B cell (primary cell): Measurements from ENCODE around the gene RND1. TPM values are rescaled to one million over a fixed set of nuclear protein-coding genes. Genes with fewer than 3 reads are reported as not detected.

ENCODE experiments used
- ATAC-seq: fragments of 200-7000 bp; cut with Tn5 transposase; one replicate; pipeline ENCODE4 v1.10.0; 2021; ENCODE audit warnings: low read depth, mild to moderate bottlenecking, moderate number of reproducible peaks, moderate library complexity
- CTCF ChIA-PET: fragments of 350-600 bp; sonication (Branson Sonifier 250); formaldehyde crosslinking; loops from one replicate; lab custom pipeline; 2021; ENCODE audit warnings: antibody characterized with exemption, inconsistent platforms; lab: Charles Lee
- POLR2A ChIA-PET: fragments of 350-600 bp; sonication (Branson Sonifier 250); formaldehyde crosslinking; loops from one replicate; lab custom pipeline; 2021; ENCODE audit warnings: antibody characterized with exemption; lab: Charles Lee
- DNase-seq: peaks from one replicate; pipeline ENCODE4 v3.0.0; 2013
- H2AFZ ChIP-seq: 2 replicates; pipeline ENCODE4 v1.6.1; 2012; ENCODE audit warnings: mild to moderate bottlenecking, low read depth, low read length; ENCODE audit not compliant: insufficient read depth, poor library complexity, severe bottlenecking
- H3K27ac ChIP-seq, 2 donors: 1 replicate in 1 of 2; 2 replicates in 1 of 2; pipeline ENCODE4 v1.5.1; 2012 to 2013; ENCODE audit warnings: low read length in 2 of 2, mild to moderate bottlenecking in 2 of 2, moderate library complexity in 1 of 2
- H3K27me3 ChIP-seq, 4 experiments: fragments of 200-600 bp in 1 of 4; sonication (generic) in 1 of 4; replicated peaks in 1 of 4; 1 replicate in 2 of 4; 2 replicates in 2 of 4; pipeline versions ENCODE4 v1.6.1 to v1.7.0; 2013 to 2016; ENCODE audit warnings: low read length in 3 of 4, mild to moderate bottlenecking in 2 of 4, mixed read lengths in 1 of 4, moderate library complexity in 1 of 4; ENCODE audit not compliant: insufficient read depth in 4 of 4, control insufficient read depth in 3 of 4; ENCODE audit errors: control extremely low read depth in 1 of 4
- H3K36me3 ChIP-seq, 2 experiments: replicated peaks in 1 of 2; 1 replicate in 1 of 2; 2 replicates in 1 of 2; pipeline versions ENCODE4 v1.6.1 to v1.7.1; 2013; ENCODE audit warnings: low read length in 1 of 2; ENCODE audit not compliant: insufficient read depth in 2 of 2, control insufficient read depth in 1 of 2; ENCODE audit errors: control extremely low read depth in 1 of 2, extremely low read depth in 1 of 2
- H3K4me1 ChIP-seq, 2 donors: fragments of 200-600 bp in 1 of 2; sonication (generic) in 1 of 2; 1 replicate in 1 of 2; 2 replicates in 1 of 2; pipeline versions ENCODE4 v1.5.1 to v1.6.1; 2013 to 2017; ENCODE audit warnings: low read length in 2 of 2; ENCODE audit not compliant: control insufficient read depth in 2 of 2, insufficient read depth in 2 of 2
- H3K4me2 ChIP-seq: replicated peaks from 2 replicates; pipeline ENCODE3; 2012; ENCODE audit warnings: mild to moderate bottlenecking, low read depth, low read length; ENCODE audit not compliant: poor library complexity, severe bottlenecking
- H3K4me3 ChIP-seq, 5 experiments: fragments of 200-600 bp in 1 of 5; sonication (generic) in 1 of 5; 1 replicate in 3 of 5; 2 replicates in 2 of 5; pipeline versions ENCODE4 v1.5.1 to v1.7.0; 2011 to 2016; ENCODE audit warnings: low read length in 4 of 5, mild to moderate bottlenecking in 4 of 5, low read depth in 2 of 5, control low read depth in 1 of 5, moderate library complexity in 1 of 5; ENCODE audit not compliant: insufficient read depth in 1 of 5; ENCODE audit errors: control extremely low read depth in 1 of 5, extremely low read depth in 1 of 5
- H3K79me2 ChIP-seq: fragments of 200-600 bp; sonication (generic); one replicate; pipeline ENCODE4 v1.6.0; 2016; ENCODE audit warnings: low read length; ENCODE audit not compliant: control insufficient read depth, insufficient read depth
- H3K9ac ChIP-seq: fragments of 200-600 bp; sonication (generic); 2 replicates; pipeline ENCODE4 v1.6.1; 2017; ENCODE audit warnings: mild to moderate bottlenecking, low read length, moderate library complexity
- H3K9me3 ChIP-seq, 3 donors: one replicate each; pipeline versions ENCODE4 v1.6.1 to v1.7.1; 2013; ENCODE audit warnings: low read length in 2 of 3; ENCODE audit not compliant: control insufficient read depth in 2 of 3, insufficient read depth in 1 of 3; ENCODE audit errors: control extremely low read depth in 1 of 3
- H4K20me1 ChIP-seq: 2 replicates; pipeline ENCODE4 v1.6.0; 2012; ENCODE audit warnings: mild to moderate bottlenecking, low read length; ENCODE audit not compliant: insufficient read depth, control insufficient read depth, poor library complexity, severe bottlenecking
- H3K27ac Mint-ChIP-seq: one replicate; pipeline ENCODE4 v1.8.0; 2021; ENCODE audit warnings: mixed read lengths
- H3K27me3 Mint-ChIP-seq: one replicate; pipeline ENCODE4 v1.8.0; 2021; ENCODE audit warnings: mixed read lengths
- H3K4me1 Mint-ChIP-seq: one replicate; pipeline ENCODE4 v1.8.0; 2021; ENCODE audit warnings: mixed read lengths
- H3K4me3 Mint-ChIP-seq: one replicate; pipeline ENCODE4 v1.8.0; 2021; ENCODE audit warnings: mixed read lengths
- H3K9me3 Mint-ChIP-seq: one replicate; pipeline ENCODE4 v1.8.0; 2022; ENCODE audit warnings: mixed read lengths; ENCODE audit not compliant: insufficient read depth
- CTCF ChIP-seq: fragments of 200-600 bp; IDR thresholded peaks from one replicate; pipeline ENCODE4 v1.8.0; 2022; ENCODE audit warnings: antibody characterized with exemption, mild to moderate bottlenecking
- EZH2 ChIP-seq: IDR thresholded peaks from 2 replicates; pipeline ENCODE4 v1.6.1; 2012; ENCODE audit warnings: borderline replicate concordance, low read depth, mild to moderate bottlenecking, moderate library complexity, low read length; ENCODE audit not compliant: insufficient read depth, poor library complexity, severe bottlenecking
- WGBS: methylation state at CpG from one replicate; pipeline ENCODE4 v1.1.5; 2013; ENCODE audit warnings: missing lambda C conversion rate; ENCODE audit not compliant: insufficient coverage; 5-methylcytosine and 5-hydroxymethylcytosine counted together
- intact Hi-C: fragments of 100-400 bp; cut with micrococcal nuclease; formaldehyde crosslinking; loops from one replicate; pipeline ENCODE4 v1.10.0; 2022
- polyA plus RNA-seq: library from polyadenylated mRNA; depleted of rRNA; stranded (reverse); fragments of >200 nt; gene quantifications from 2 replicates; pipeline ENCODE4 v1.2.3, GENCODE V29; 2012
- total RNA-seq, 2 donors: library from RNA; stranded (reverse); fragments of 120-200 nt in 1 of 2; gene quantifications; 1 replicate in 1 of 2; 2 replicates in 1 of 2; pipeline versions ENCODE4 v1.2.3 to v1.2.4, GENCODE V29; 2013 to 2022

The RND1 gene
- total and polyA plus RNA-seq, 2 donors (not counting 1 experiment from before 2014, with no cell fraction given) = 7.3 to 19.5 TPM

GRCh38 chr12:48889679-48890078, 24.0 kb upstream of the RND1 start:
- Mint-ChIP-seq H3K27ac (no peak overlapping the region), H3K4me1 (peaks cover 5% of the 10 kb centered on the region), H3K9me3 (no peaks in the 10 kb centered on the region), H3K4me3 (no peak overlapping the region), H3K27me3 (peaks cover 13% of the 10 kb centered on the region)
- no peak for ATAC-seq
- DNase-seq = no peak
- H2AFZ ChIP-seq = no peak overlapping the region
- no peaks in the 10 kb centered on the region for H3K79me2 ChIP-seq
- ChIA-PET CTCF (interaction anchor here (0.5 to 5.9 kb wide), 18 partner anchors 9 to 340 kb away, joined by 3 to 303 read pairs (median 6); partner anchors contain the start of genes DDX23, FKBP11, RND1 and WNT1), POLR2A (interaction anchor here (2.2 kb wide), 1 partner anchor 37 kb away, joined by 8 read pairs; the partner anchor contains the start of gene DDX23)
- H3K36me3 ChIP-seq = no peaks in the 10 kb centered on the region
- intact Hi-C loops = loop anchor here (1.0 to 5.0 kb wide), 2 partner anchors 75 to 137 kb away; no protein-coding TSS in a partner anchor
- H3K27me3 ChIP-seq = peaks cover 0 to 18% (median 7%) of the 10 kb centered on the region in 4 experiments
- no peak overlapping the region for H3K27ac ChIP-seq
- no peak overlapping the region for H3K9ac ChIP-seq
- peaks cover 8% of the 10 kb centered on the region in 2 donors for H3K4me1 ChIP-seq
- H3K4me2 ChIP-seq = no peak overlapping the region
- TF ChIP-seq EZH2 (no peak), CTCF (no peak)
- no peaks in the 10 kb centered on the region for H3K9me3 ChIP-seq
- 91% methylated on average over 3 of the region's 3 CpGs for WGBS
- no peaks in the 10 kb centered on the region for H4K20me1 ChIP-seq
- H3K4me3 ChIP-seq = no peak overlapping the region
